ENCODE measurements around the gene BTBD7. TPM values are rescaled to one million over a fixed set of nuclear protein-coding genes. Genes with fewer than 3 reads are reported as not detected.

The BTBD7 gene
- total RNA-seq, 1 experiment from 2014 or later, result 32.5 TPM

DNA sequence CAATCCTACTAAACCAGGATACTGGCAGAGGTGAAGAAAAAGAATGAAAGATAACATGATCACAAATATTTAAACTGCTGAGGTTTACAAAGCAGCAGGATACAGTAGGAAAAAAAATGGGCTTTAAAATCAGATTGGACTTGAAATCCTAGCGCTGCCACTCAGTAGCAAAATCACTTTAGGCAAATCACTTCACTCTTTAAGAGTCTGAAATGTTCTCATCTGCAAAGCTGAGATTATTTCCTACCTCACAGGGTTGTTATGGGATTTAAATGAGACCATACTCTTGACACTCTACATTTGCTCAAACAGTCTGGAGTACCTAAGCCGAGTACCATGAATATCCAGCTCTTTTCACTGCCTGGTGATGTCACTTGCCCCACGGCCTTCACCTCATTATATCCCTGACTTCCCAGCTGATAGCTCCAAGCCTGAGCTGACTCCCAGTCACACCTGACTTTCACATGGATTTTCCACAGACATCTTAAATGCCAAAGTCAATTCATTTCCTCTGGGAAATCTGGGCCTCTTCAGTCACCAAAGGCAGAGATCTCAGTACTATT, 65.6 kb downstream of the BTBD7 start:
- POLR2A ChIA-PET, result interaction anchor here (0.6 to 0.8 kb wide), 2 partner anchors 55 to 183 kb away, joined by 3 read pairs; no protein-coding TSS in a partner anchor
- H3K36me3 Mint-ChIP-seq (ENCODE audit: insufficient read depth, unreplicated experiment), result peaks cover 28% of the 10 kb centered on the region

DNA sequence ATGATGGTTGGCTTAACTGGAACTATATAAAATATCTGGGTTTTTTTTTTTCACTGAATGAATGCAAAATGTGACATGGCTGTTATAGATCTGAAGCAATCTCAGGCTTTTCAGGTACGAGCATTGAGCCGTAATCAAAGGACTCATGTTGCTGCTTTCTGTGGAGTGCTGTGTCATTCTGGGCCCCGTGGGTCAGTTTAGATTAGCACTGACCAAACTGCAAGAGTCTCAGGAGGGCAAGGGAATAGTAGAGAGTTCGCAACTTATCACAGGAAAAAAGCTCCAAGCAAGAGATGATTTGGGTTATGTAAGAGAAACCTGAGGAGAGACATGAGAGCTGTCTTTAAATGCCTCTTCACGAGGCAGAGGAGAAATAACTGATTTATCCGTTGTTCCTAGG, 66.7 kb downstream of the BTBD7 start:
- peaks cover 3% of the 10 kb centered on the region for H3K4me1 Mint-ChIP-seq (ENCODE audit: insufficient read depth, unreplicated experiment)
- CTCF ChIA-PET, result no interaction called here

More for the DNA sequence above, 65.6 kb downstream of the BTBD7 start:
- CTCF ChIA-PET, result interaction anchor here (0.6 to 0.7 kb wide), 2 partner anchors 260 to 347 kb away, joined by 3 read pairs; no protein-coding TSS in a partner anchor
- TF ChIP-seq, protein P1, sequence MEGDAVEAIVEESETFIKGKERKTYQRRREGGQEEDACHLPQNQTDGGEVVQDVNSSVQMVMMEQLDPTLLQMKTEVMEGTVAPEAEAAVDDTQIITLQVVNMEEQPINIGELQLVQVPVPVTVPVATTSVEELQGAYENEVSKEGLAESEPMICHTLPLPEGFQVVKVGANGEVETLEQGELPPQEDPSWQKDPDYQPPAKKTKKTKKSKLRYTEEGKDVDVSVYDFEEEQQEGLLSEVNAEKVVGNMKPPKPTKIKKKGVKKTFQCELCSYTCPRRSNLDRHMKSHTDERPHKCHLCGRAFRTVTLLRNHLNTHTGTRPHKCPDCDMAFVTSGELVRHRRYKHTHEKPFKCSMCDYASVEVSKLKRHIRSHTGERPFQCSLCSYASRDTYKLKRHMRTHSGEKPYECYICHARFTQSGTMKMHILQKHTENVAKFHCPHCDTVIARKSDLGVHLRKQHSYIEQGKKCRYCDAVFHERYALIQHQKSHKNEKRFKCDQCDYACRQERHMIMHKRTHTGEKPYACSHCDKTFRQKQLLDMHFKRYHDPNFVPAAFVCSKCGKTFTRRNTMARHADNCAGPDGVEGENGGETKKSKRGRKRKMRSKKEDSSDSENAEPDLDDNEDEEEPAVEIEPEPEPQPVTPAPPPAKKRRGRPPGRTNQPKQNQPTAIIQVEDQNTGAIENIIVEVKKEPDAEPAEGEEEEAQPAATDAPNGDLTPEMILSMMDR (IDR thresholded peaks at IDR 0.05; ENCODE audit: unreplicated experiment), result no peak
- peaks cover 5% of the 10 kb centered on the region for H3K4me1 Mint-ChIP-seq (ENCODE audit: insufficient read depth, unreplicated experiment)
- H3K4me3 Mint-ChIP-seq (ENCODE audit: unreplicated experiment), result no peak overlapping the region
- intact Hi-C loops (cut with micrococcal nuclease), result no loop called here
- BruUV-seq (replicated peaks), result no TSS peak
- no peaks in the 10 kb centered on the region for H3K9me3 Mint-ChIP-seq (ENCODE audit: unreplicated experiment)
- H3K27me3 Mint-ChIP-seq (ENCODE audit: insufficient read depth, unreplicated experiment), result no peaks in the 10 kb centered on the region
- no peak overlapping the region for H3K27ac Mint-ChIP-seq (ENCODE audit: low read depth, unreplicated experiment)
- DNase-seq (ENCODE audit: unreplicated experiment), result no peak

DNA sequence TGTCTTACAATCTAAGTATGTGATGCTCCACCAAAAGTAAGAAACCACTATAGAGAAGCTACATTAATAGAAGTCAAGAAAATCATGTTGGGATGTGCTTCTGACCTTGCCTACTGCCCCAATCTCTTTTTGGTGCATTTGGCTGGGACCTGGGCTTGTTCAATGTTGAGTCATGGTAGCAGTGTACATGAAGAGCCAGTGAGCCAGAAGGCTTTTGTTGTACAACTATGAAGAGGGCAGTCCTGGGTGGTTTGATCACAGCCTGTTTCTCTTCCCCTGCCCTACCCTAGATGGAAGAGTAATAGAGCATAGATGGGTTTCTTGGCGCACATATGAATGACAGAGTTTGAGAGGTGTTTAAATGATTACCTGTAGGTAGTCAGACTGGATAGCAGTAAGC, 69.4 kb downstream of the BTBD7 start:
- POLR2A ChIA-PET, result no interaction called here
- Mint-ChIP-seq H3K4me1 (ENCODE audit: insufficient read depth, unreplicated experiment) (peaks cover 7% of the 10 kb centered on the region), H3K27ac (ENCODE audit: low read depth, unreplicated experiment) (no peak overlapping the region), H3K9me3 (ENCODE audit: unreplicated experiment) (no peaks in the 10 kb centered on the region), H3K36me3 (ENCODE audit: insufficient read depth, unreplicated experiment) (peaks cover 30% of the 10 kb centered on the region), H3K4me3 (ENCODE audit: unreplicated experiment) (no peak overlapping the region), H3K27me3 (ENCODE audit: insufficient read depth, unreplicated experiment) (no peaks in the 10 kb centered on the region)
- no peak for DNase-seq (ENCODE audit: unreplicated experiment)
- intact Hi-C loops (cut with micrococcal nuclease), result no loop called here
- TF ChIP-seq, protein P1 (IDR thresholded peaks at IDR 0.05; ENCODE audit: unreplicated experiment), result no peak
- CTCF ChIA-PET, result no interaction called here
- no TSS peak for BruUV-seq (replicated peaks)

More for the DNA sequence above, 66.7 kb downstream of the BTBD7 start:
- Mint-ChIP-seq H3K27ac (ENCODE audit: low read depth, unreplicated experiment) (no peak overlapping the region), H3K36me3 (ENCODE audit: insufficient read depth, unreplicated experiment) (peaks cover 25% of the 10 kb centered on the region), H3K4me3 (ENCODE audit: unreplicated experiment) (no peak overlapping the region), H3K27me3 (ENCODE audit: insufficient read depth, unreplicated experiment) (no peaks in the 10 kb centered on the region), H3K9me3 (ENCODE audit: unreplicated experiment) (no peaks in the 10 kb centered on the region)
- POLR2A ChIA-PET, result no interaction called here
- intact Hi-C loops (cut with micrococcal nuclease), result no loop called here
- BruUV-seq (replicated peaks), result no TSS peak
- no peak for DNase-seq (ENCODE audit: unreplicated experiment)
- TF ChIP-seq, protein P1 (IDR thresholded peaks at IDR 0.05; ENCODE audit: unreplicated experiment), result no peak

DNA sequence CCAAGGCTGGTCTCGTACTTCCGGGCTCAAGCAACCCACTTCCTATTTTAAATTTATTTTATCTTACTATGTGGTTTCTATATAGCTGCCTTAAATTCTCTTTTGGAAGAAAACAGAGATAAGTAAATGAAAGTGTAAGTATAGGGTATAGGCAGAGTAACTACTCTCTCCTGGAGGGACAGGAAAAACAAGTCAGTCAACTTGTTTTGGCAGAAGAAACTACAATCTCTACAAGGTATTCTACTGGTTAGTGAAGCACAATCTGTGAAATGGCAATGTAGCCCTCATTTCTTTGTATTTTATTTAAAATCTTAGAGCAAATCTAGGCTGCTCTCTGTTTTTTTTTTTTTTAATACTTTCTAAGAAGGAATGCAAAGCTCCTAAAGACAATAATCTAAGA, 70.4 kb downstream of the BTBD7 start:
- Mint-ChIP-seq H3K4me3 (ENCODE audit: unreplicated experiment) (no peak overlapping the region), H3K27ac (ENCODE audit: low read depth, unreplicated experiment) (no peak overlapping the region), H3K27me3 (ENCODE audit: insufficient read depth, unreplicated experiment) (no peaks in the 10 kb centered on the region), H3K9me3 (ENCODE audit: unreplicated experiment) (no peaks in the 10 kb centered on the region), H3K4me1 (ENCODE audit: insufficient read depth, unreplicated experiment) (peaks cover 7% of the 10 kb centered on the region), H3K36me3 (ENCODE audit: insufficient read depth, unreplicated experiment) (peaks cover 30% of the 10 kb centered on the region)
- ChIA-PET CTCF (interaction anchor here (0.6 kb wide), 1 partner anchor 257 kb away, joined by 3 read pairs; no protein-coding TSS in a partner anchor), POLR2A (no interaction called here)
- no TSS peak for BruUV-seq (replicated peaks)
- no peak for DNase-seq (ENCODE audit: unreplicated experiment)
- intact Hi-C loops (cut with micrococcal nuclease), result no loop called here
- TF ChIP-seq, protein P1 (IDR thresholded peaks at IDR 0.05; ENCODE audit: unreplicated experiment), result no peak

All from MCF 10A (cell line).